ENCODE data around the gene SHE. TPM values are rescaled to one million over a fixed set of nuclear protein-coding genes. Genes with fewer than 3 reads are reported as not detected.
A peak's percentile ranks its signal among the peaks of the same experiment; 100 is the strongest.

Gene SHE
- total RNA-seq, 1 experiment from 2014 or later = 0.79 TPM

DNA sequence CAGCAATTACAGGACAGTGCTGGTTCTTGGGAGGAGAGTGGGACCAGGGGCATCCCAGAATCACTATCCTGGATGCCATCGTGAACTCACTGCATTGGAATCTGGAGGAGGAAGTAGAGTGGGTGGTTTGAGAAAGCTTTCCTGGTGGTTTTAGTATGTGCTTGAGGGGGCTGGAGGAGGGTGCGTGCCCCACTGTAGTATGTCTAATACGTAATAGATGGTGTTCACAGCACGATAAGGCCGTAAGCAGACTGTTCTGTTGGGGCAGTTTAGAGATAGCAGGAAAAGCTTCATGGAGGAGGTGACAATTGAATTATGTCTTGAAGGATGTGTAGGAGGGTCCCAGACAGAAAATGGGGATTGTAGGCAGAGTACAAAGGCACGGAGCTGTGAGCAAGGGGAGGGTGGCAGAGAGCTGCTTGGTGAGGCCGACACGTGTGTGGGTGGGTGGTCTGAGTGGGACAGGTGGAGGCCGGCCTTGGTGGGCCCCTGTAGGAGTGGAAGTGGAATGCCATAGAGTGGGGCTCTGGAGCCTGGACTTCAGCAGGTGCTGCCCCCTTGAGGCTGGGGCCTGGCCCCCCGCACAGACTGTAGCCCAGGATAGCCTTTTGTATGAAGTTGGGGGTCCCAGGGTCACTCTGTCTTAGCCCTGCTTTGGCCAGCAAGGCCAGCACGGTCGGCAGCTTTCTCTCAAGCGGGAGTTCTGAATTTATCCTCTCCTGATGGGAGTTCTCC, 60.0 kb downstream of the SHE start:
- TF ChIP-seq, protein P1, sequence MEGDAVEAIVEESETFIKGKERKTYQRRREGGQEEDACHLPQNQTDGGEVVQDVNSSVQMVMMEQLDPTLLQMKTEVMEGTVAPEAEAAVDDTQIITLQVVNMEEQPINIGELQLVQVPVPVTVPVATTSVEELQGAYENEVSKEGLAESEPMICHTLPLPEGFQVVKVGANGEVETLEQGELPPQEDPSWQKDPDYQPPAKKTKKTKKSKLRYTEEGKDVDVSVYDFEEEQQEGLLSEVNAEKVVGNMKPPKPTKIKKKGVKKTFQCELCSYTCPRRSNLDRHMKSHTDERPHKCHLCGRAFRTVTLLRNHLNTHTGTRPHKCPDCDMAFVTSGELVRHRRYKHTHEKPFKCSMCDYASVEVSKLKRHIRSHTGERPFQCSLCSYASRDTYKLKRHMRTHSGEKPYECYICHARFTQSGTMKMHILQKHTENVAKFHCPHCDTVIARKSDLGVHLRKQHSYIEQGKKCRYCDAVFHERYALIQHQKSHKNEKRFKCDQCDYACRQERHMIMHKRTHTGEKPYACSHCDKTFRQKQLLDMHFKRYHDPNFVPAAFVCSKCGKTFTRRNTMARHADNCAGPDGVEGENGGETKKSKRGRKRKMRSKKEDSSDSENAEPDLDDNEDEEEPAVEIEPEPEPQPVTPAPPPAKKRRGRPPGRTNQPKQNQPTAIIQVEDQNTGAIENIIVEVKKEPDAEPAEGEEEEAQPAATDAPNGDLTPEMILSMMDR (IDR thresholded peaks at IDR 0.05) = peak; percentile 24
- TF ChIP-seq, protein P2, sequence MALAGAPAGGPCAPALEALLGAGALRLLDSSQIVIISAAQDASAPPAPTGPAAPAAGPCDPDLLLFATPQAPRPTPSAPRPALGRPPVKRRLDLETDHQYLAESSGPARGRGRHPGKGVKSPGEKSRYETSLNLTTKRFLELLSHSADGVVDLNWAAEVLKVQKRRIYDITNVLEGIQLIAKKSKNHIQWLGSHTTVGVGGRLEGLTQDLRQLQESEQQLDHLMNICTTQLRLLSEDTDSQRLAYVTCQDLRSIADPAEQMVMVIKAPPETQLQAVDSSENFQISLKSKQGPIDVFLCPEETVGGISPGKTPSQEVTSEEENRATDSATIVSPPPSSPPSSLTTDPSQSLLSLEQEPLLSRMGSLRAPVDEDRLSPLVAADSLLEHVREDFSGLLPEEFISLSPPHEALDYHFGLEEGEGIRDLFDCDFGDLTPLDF (CRISPR knock-in tag; IDR thresholded peaks at IDR 0.05) = no peak
- ATAC-seq (peak; percentile 89), DNase-seq (ENCODE audit: low spot score) (peak; percentile 56)
- Mint-ChIP-seq H3K4me1 (peaks cover 5% of the 10 kb centered on the region), H3K4me3 (no peak overlapping the region), H3K27ac (no peak overlapping the region), H3K36me3 (no peaks in the 10 kb centered on the region), H3K27me3 (ENCODE audit: low read depth) (no peaks in the 10 kb centered on the region), H3K9me3 (no peaks in the 10 kb centered on the region)
- ChIA-PET CTCF (interaction anchor here (0.6 to 1.6 kb wide), 7 partner anchors 9 to 125 kb away, joined by 3 to 4 read pairs (median 3); partner anchors contain the start of genes CHRNB2 and IL6R), POLR2A (no interaction called here)

DNA sequence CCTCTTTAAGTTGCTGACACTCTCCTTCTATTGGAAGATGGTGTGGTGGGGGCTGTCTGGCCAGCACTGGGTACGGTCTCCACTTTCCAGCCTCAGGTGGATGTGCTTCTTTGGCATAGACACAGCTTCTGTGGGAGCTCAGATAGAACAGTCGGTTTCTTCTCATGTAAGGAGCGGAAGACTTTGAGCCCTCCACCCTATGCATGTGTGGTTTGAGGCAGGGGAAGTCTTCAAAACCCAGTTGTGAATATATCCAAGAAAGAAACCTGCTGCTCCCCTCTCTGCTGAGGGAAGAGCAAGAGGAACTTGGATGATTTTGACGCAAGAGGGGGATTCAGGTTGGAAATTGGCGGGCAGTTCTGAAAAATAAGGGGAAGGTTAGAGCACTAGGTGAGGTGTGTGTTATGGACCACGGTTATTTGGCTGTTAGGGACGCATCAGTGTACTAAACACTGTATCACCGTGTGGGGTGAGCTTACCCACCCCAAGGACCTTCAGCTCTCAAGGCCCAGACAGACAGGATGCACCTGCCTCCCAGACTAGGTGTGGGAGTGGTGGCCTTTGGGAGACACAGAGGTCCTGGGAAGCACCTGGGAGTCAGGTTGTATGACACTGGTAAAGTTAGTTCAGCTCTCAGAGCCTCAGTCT, 60.8 kb downstream of the SHE start:
- POLR2A ChIA-PET = no interaction called here
- CTCF ChIA-PET = interaction anchor here (0.7 to 1.0 kb wide), 4 partner anchors 29 to 126 kb away, joined by 3 to 4 read pairs (median 3); partner anchors contain the start of gene CHRNB2
- DNase-seq (ENCODE audit: low spot score) = no peak
- Mint-ChIP-seq H3K27ac (no peak overlapping the region), H3K27me3 (ENCODE audit: low read depth) (no peaks in the 10 kb centered on the region), H3K4me3 (no peak overlapping the region), H3K36me3 (no peaks in the 10 kb centered on the region), H3K9me3 (no peaks in the 10 kb centered on the region), H3K4me1 (peaks cover 5% of the 10 kb centered on the region)
- ATAC-seq = no peak
- TF ChIP-seq MXD4 (CRISPR knock-in tag; IDR thresholded peaks at IDR 0.05; ENCODE audit: borderline replicate concordance) (no peak), IRF2 (CRISPR knock-in tag; IDR thresholded peaks at IDR 0.05; ENCODE audit: borderline replicate concordance, low read depth) (no peak), TP53 (CRISPR knock-in tag; IDR thresholded peaks at IDR 0.05) (no peak), GRHL2 (CRISPR knock-in tag; IDR thresholded peaks at IDR 0.05; ENCODE audit: insufficient replicate concordance, severe bottlenecking) (no peak), TEAD1 (CRISPR knock-in tag; IDR thresholded peaks at IDR 0.05) (no peak), ATF1 (CRISPR knock-in tag; IDR thresholded peaks at IDR 0.05) (no peak)
- TF ChIP-seq, protein P3, sequence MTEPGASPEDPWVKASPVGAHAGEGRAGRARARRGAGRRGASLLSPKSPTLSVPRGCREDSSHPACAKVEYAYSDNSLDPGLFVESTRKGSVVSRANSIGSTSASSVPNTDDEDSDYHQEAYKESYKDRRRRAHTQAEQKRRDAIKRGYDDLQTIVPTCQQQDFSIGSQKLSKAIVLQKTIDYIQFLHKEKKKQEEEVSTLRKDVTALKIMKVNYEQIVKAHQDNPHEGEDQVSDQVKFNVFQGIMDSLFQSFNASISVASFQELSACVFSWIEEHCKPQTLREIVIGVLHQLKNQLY (CRISPR knock-in tag; IDR thresholded peaks at IDR 0.05) = no peak
- TF ChIP-seq, protein P4, sequence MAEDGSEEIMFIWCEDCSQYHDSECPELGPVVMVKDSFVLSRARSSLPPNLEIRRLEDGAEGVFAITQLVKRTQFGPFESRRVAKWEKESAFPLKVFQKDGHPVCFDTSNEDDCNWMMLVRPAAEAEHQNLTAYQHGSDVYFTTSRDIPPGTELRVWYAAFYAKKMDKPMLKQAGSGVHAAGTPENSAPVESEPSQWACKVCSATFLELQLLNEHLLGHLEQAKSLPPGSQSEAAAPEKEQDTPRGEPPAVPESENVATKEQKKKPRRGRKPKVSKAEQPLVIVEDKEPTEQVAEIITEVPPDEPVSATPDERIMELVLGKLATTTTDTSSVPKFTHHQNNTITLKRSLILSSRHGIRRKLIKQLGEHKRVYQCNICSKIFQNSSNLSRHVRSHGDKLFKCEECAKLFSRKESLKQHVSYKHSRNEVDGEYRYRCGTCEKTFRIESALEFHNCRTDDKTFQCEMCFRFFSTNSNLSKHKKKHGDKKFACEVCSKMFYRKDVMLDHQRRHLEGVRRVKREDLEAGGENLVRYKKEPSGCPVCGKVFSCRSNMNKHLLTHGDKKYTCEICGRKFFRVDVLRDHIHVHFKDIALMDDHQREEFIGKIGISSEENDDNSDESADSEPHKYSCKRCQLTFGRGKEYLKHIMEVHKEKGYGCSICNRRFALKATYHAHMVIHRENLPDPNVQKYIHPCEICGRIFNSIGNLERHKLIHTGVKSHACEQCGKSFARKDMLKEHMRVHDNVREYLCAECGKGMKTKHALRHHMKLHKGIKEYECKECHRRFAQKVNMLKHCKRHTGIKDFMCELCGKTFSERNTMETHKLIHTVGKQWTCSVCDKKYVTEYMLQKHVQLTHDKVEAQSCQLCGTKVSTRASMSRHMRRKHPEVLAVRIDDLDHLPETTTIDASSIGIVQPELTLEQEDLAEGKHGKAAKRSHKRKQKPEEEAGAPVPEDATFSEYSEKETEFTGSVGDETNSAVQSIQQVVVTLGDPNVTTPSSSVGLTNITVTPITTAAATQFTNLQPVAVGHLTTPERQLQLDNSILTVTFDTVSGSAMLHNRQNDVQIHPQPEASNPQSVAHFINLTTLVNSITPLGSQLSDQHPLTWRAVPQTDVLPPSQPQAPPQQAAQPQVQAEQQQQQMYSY (CRISPR knock-in tag; IDR thresholded peaks at IDR 0.05) = no peak
- TF ChIP-seq, protein P5, sequence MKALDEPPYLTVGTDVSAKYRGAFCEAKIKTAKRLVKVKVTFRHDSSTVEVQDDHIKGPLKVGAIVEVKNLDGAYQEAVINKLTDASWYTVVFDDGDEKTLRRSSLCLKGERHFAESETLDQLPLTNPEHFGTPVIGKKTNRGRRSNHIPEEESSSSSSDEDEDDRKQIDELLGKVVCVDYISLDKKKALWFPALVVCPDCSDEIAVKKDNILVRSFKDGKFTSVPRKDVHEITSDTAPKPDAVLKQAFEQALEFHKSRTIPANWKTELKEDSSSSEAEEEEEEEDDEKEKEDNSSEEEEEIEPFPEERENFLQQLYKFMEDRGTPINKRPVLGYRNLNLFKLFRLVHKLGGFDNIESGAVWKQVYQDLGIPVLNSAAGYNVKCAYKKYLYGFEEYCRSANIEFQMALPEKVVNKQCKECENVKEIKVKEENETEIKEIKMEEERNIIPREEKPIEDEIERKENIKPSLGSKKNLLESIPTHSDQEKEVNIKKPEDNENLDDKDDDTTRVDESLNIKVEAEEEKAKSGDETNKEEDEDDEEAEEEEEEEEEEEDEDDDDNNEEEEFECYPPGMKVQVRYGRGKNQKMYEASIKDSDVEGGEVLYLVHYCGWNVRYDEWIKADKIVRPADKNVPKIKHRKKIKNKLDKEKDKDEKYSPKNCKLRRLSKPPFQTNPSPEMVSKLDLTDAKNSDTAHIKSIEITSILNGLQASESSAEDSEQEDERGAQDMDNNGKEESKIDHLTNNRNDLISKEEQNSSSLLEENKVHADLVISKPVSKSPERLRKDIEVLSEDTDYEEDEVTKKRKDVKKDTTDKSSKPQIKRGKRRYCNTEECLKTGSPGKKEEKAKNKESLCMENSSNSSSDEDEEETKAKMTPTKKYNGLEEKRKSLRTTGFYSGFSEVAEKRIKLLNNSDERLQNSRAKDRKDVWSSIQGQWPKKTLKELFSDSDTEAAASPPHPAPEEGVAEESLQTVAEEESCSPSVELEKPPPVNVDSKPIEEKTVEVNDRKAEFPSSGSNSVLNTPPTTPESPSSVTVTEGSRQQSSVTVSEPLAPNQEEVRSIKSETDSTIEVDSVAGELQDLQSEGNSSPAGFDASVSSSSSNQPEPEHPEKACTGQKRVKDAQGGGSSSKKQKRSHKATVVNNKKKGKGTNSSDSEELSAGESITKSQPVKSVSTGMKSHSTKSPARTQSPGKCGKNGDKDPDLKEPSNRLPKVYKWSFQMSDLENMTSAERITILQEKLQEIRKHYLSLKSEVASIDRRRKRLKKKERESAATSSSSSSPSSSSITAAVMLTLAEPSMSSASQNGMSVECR (CRISPR knock-in tag; IDR thresholded peaks at IDR 0.05; ENCODE audit: borderline replicate concordance) = no peak
- TF ChIP-seq, protein P6, sequence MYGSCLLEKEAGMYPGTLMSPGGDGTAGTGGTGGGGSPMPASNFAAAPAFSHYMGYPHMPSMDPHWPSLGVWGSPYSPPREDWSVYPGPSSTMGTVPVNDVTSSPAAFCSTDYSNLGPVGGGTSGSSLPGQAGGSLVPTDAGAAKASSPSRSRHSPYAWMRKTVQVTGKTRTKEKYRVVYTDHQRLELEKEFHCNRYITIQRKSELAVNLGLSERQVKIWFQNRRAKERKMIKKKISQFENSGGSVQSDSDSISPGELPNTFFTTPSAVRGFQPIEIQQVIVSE (CRISPR knock-in tag; IDR thresholded peaks at IDR 0.05; ENCODE audit: borderline replicate concordance) = no peak
- TF ChIP-seq, protein P7, sequence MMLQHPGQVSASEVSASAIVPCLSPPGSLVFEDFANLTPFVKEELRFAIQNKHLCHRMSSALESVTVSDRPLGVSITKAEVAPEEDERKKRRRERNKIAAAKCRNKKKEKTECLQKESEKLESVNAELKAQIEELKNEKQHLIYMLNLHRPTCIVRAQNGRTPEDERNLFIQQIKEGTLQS (CRISPR knock-in tag; conservative IDR thresholded peaks at IDR 0.05) = no peak
- TF ChIP-seq, protein P8, sequence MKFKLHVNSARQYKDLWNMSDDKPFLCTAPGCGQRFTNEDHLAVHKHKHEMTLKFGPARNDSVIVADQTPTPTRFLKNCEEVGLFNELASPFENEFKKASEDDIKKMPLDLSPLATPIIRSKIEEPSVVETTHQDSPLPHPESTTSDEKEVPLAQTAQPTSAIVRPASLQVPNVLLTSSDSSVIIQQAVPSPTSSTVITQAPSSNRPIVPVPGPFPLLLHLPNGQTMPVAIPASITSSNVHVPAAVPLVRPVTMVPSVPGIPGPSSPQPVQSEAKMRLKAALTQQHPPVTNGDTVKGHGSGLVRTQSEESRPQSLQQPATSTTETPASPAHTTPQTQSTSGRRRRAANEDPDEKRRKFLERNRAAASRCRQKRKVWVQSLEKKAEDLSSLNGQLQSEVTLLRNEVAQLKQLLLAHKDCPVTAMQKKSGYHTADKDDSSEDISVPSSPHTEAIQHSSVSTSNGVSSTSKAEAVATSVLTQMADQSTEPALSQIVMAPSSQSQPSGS (CRISPR knock-in tag; IDR thresholded peaks at IDR 0.05; ENCODE audit: borderline replicate concordance, low read depth) = no peak
